GM12878 (cell line): Measurements from ENCODE around the gene KRTAP10-1. TPM values are rescaled to one million over a fixed set of nuclear protein-coding genes. Genes with fewer than 3 reads are reported as not detected.

Experiments
- ATAC-seq: fragments of 200-7000 bp; cut with Tn5 transposase; 3 replicates; pipeline ENCODE4 v1.9.1; 2020; ENCODE audit warnings: mild to moderate bottlenecking, moderate library complexity
- BruUV-seq: library from RNA; stranded (reverse); fragments of 400-500 nt; replicated peaks from 2 replicates; lab custom pipeline; 2021; lab: Mats Ljungman, UMichigan
- CTCF ChIA-PET: fragments of 300-600 bp; sonication (Branson Sonifier 250); formaldehyde crosslinking; extraction: SDS; loops from one replicate; lab custom pipeline; 2021; ENCODE audit warnings: inconsistent platforms; lab: Yijun Ruan, JAX
- POLR2A ChIA-PET: fragments of 350-600 bp; formaldehyde crosslinking; extraction: SDS; loops from one replicate; lab custom pipeline; 2021; ENCODE audit warnings: inconsistent platforms; lab: Charles Lee
- RAD21 ChIA-PET: fragments of 300-600 bp; sonication (Branson Sonifier 250); formaldehyde crosslinking; loops from one replicate; lab custom pipeline; 2023; ENCODE audit warnings: antibody characterized with exemption; ENCODE audit not compliant: unreplicated experiment; lab: Charles Lee
- SMC1A ChIA-PET: fragments of 300-600 bp; sonication (Branson Sonifier 250); formaldehyde crosslinking; loops from one replicate; lab custom pipeline; 2023; ENCODE audit not compliant: unreplicated experiment, uncharacterized antibody; lab: Charles Lee
- DNase-seq: peaks from one replicate; pipeline ENCODE4 v3.0.0-alpha.2; 2011; ENCODE audit warnings: low read depth, low spot score
- FAIRE-seq: peaks from 3 replicates; lab custom pipeline; 2011; peaks lifted over from hg19 to GRCh38; lab: Jason Lieb, UNC
- H2AFZ ChIP-seq: 2 replicates; pipeline ENCODE4 v1.6.0; 2011; ENCODE audit warnings: low read depth, low read length, control low read depth; ENCODE audit not compliant: control insufficient read depth
- H3K27ac ChIP-seq: 2 replicates; pipeline ENCODE4 v1.5.1; 2011; ENCODE audit warnings: control low read depth; ENCODE audit not compliant: control insufficient read depth, insufficient read depth
- H3K27me3 ChIP-seq, 2 experiments: replicated peaks in 1 of 2; 2 replicates each; pipeline versions ENCODE4 v1.6.0 to v1.6.1; 2011; ENCODE audit warnings: low read length in 1 of 2; ENCODE audit not compliant: control insufficient read depth in 2 of 2, insufficient read depth in 2 of 2
- H3K36me3 ChIP-seq, 2 experiments: 2 replicates each; pipeline ENCODE4 v1.5.1; 2011; ENCODE audit warnings: low read length in 1 of 2; ENCODE audit not compliant: control insufficient read depth in 2 of 2, insufficient read depth in 2 of 2
- H3K4me1 ChIP-seq: 2 replicates; pipeline ENCODE4 v1.6.1; 2011; ENCODE audit warnings: mild to moderate bottlenecking, low read length, moderate library complexity, mixed read lengths; ENCODE audit not compliant: control insufficient read depth, insufficient read depth
- H3K4me2 ChIP-seq: 2 replicates; pipeline ENCODE4 v1.6.0; 2011; ENCODE audit warnings: control low read depth; ENCODE audit not compliant: control insufficient read depth, insufficient read depth
- H3K4me3 ChIP-seq: fragments of 200-600 bp; sonication (generic); 2 replicates; pipeline ENCODE4 v1.5.1; 2016
- H3K79me2 ChIP-seq: 2 replicates; pipeline ENCODE4 v1.6.0; 2011; ENCODE audit warnings: low read length; ENCODE audit not compliant: control insufficient read depth, insufficient read depth
- H3K9ac ChIP-seq: 2 replicates; pipeline ENCODE4 v1.8.0; 2011; ENCODE audit warnings: low read length, control low read depth, mixed read lengths; ENCODE audit not compliant: control insufficient read depth, insufficient read depth
- H3K9me3 ChIP-seq: replicated peaks from 3 replicates; pipeline ENCODE4 v1.5.1; 2011; ENCODE audit warnings: mild to moderate bottlenecking, low read length; ENCODE audit not compliant: control insufficient read depth, insufficient read depth
- H4K20me1 ChIP-seq: 2 replicates; pipeline ENCODE4 v1.6.0; 2011; ENCODE audit not compliant: control insufficient read depth, insufficient read depth
- CTCF ChIP-seq, 3 experiments: IDR thresholded peaks in 2 of 3; conservative IDR thresholded peaks in 1 of 3; 2 replicates each; pipeline ENCODE4 v1.5.1; 2011; ENCODE audit warnings: low read depth in 3 of 3, low read length in 3 of 3, mild to moderate bottlenecking in 3 of 3, control low read depth in 2 of 3, moderate library complexity in 2 of 3, inconsistent platforms in 1 of 3, mixed read lengths in 1 of 3; ENCODE audit not compliant: control insufficient read depth in 2 of 3, insufficient read depth in 1 of 3; ENCODE audit errors: extremely low read depth in 1 of 3
- EGR1 ChIP-seq, 2 experiments: IDR thresholded peaks; 1 replicate in 1 of 2; 2 replicates in 1 of 2; pipeline ENCODE4 v1.6.1; 2011 to 2012; ENCODE audit warnings: low read depth in 2 of 2, low read length in 2 of 2, borderline replicate concordance in 1 of 2, mild to moderate bottlenecking in 1 of 2, moderate library complexity in 1 of 2
- IRF5 ChIP-seq: fragments of 450-650 bp; IDR thresholded peaks from 2 replicates; pipeline ENCODE4 v1.6.1; 2017; ENCODE audit warnings: borderline replicate concordance
- KDM1A ChIP-seq: fragments of 200-600 bp; sonication (generic); IDR thresholded peaks from 2 replicates; pipeline ENCODE4 v1.6.1; 2016; ENCODE audit warnings: borderline replicate concordance
- NRF1 ChIP-seq: conservative IDR thresholded peaks from 2 replicates; pipeline ENCODE4 v1.6.1; 2011; ENCODE audit warnings: mild to moderate bottlenecking, low read depth, low read length, improper control_type of control experiment
- PAX5 ChIP-seq: IDR thresholded peaks from 2 replicates; pipeline ENCODE4 v1.6.1; 2011; ENCODE audit warnings: low read depth, low read length, borderline replicate concordance
- RELB ChIP-seq: fragments of 450-650 bp; IDR thresholded peaks from 2 replicates; pipeline ENCODE4 v1.6.1; 2017; ENCODE audit warnings: low read depth, mild to moderate bottlenecking, moderate library complexity
- USF1 ChIP-seq: IDR thresholded peaks from 2 replicates; pipeline ENCODE4 v1.6.1; 2011; ENCODE audit warnings: borderline replicate concordance, low read depth, mild to moderate bottlenecking, moderate library complexity, mixed read lengths, low read length; ENCODE audit not compliant: insufficient read depth; ENCODE audit errors: extremely low read length
- ZZZ3 ChIP-seq: IDR thresholded peaks from 2 replicates; pipeline ENCODE4 v1.6.1; 2011; ENCODE audit warnings: low read depth; ENCODE audit not compliant: control insufficient read depth, insufficient read length
- WGBS: methylation state at CpG from one replicate; pipeline ENCODE4 v1.1.6; 2016; ENCODE audit warnings: low lambda C conversion rate; ENCODE audit not compliant: insufficient replicate concordance, insufficient coverage; ENCODE audit errors: missing lambda C conversion rate; 5-methylcytosine and 5-hydroxymethylcytosine counted together
- in situ Hi-C: fragments of 300-500 bp; cut with MboI; formaldehyde crosslinking; loops from 9 replicates; pipeline ENCODE4 v1.14.3; 2018; ENCODE audit warnings: mixed read lengths
- intact Hi-C: fragments of 100-400 bp; cut with micrococcal nuclease; formaldehyde crosslinking; loops from one replicate; pipeline ENCODE4 v1.14.2; 2022; ENCODE audit not compliant: unreplicated experiment
- polyA plus RNA-seq, 11 experiments: library from polyadenylated mRNA; depleted of rRNA in 4 of 11; unstranded in 6 of 11; stranded (reverse) in 5 of 11; fragments of >200 nt; fragmentation: Nextera tagmentation in 4 of 11; fragmentation: Illumina TruSeq in 1 of 11; extraction: Ambion mirVana in 4 of 11; extraction: Trizol in 1 of 11; gene quantifications; 1 replicate in 1 of 11; 2 replicates in 10 of 11; pipeline versions ENCODE4 v1.2.1 to v1.2.3, GENCODE V29; 2011 to 2016; ENCODE audit warnings: inconsistent platforms in 2 of 11, missing spikeins in 2 of 11, low read depth in 1 of 11
- total RNA-seq, 4 experiments: library from RNA; depleted of rRNA in 3 of 4; stranded (reverse); fragments of >200 nt in 3 of 4; fragmentation: Illumina TruSeq in 1 of 4; extraction: Trizol in 1 of 4; gene quantifications; 2 replicates each; pipeline versions ENCODE4 v1.2.1 to v1.2.3, GENCODE V29; 2013 to 2021

KRTAP10-1 gene
- total and polyA plus RNA-seq, 10 of the 15 experiments (the other 5 are each of a cell fraction or from before 2014, with no cell fraction given): not detected

GRCh38 chr21:44530221-44530902 is 9.6 kb downstream of the KRTAP10-1 start (continued):
- TF ChIP-seq USF1: no peak
- no peak for TF ChIP-seq NRF1
- no peak for TF ChIP-seq RELB
- no peak for TF ChIP-seq PAX5

GRCh38 chr21:44529503-44530125 is 10.4 kb downstream of the KRTAP10-1 start:
- no peak for DNase-seq
- no peak for FAIRE-seq
- no peak overlapping the region for H3K4me3 ChIP-seq
- TF ChIP-seq KDM1A: no peak
- no peak for TF ChIP-seq EGR1 (IDR thresholded peaks at IDR 0.05; ENCODE audit: borderline replicate concordance in 1 of 2, low read depth in 2 of 2, low read length in 2 of 2)
- TF ChIP-seq ZZZ3: no peak
- TF ChIP-seq IRF5: no peak
- TF ChIP-seq CTCF (IDR thresholded peaks at IDR 0.05 in 2 of 3, conservative IDR thresholded peaks at IDR 0.05 in 1 of 3; ENCODE audit: control insufficient read depth in 2 of 3, extremely low read depth in 1 of 3, insufficient read depth in 1 of 3, low read depth in 3 of 3, low read length in 3 of 3): no peak
- TF ChIP-seq, all 136 proteins: peak for 0
- no peak overlapping the region for H3K9ac ChIP-seq
- SMC1A ChIA-PET: no interaction called here
- H4K20me1 ChIP-seq: no peaks in the 10 kb centered on the region
- intact Hi-C loops: no loop called here
- no peaks in the 10 kb centered on the region; the same call in 2 of the 3 replicates for H3K9me3 ChIP-seq
- no peak overlapping the region for H2AFZ ChIP-seq
- no peaks in the 10 kb centered on the region for H3K36me3 ChIP-seq
- no peaks in the 10 kb centered on the region for H3K79me2 ChIP-seq
- no peak for ATAC-seq
- H3K4me2 ChIP-seq: no peak overlapping the region
- H3K27me3 ChIP-seq: no peaks in the 10 kb centered on the region
- no peak overlapping the region for H3K27ac ChIP-seq
- CTCF ChIA-PET: no interaction called here
- no TSS peak for BruUV-seq
- in situ Hi-C loops: no loop called here
- RAD21 ChIA-PET: no interaction called here
- WGBS: 36% methylated on average over 23 of the region's 23 CpGs
- H3K4me1 ChIP-seq: no peaks in the 10 kb centered on the region
- POLR2A ChIA-PET: no interaction called here
